Measurements from ENCODE around the gene ZC3H11A.
"Not testable (repeated sequence)": the region's sequence is repeated elsewhere in the genome, so short reads cannot be mapped to it uniquely, and the experiment has no call there.

ZC3H11A gene

GRCh38 chr1:203789966-203790365 is 5.5 kb upstream of the ZC3H11A start:
- DNase-seq = no peak

- DNase-seq = no peak
These were observed 3.9 kb upstream of the ZC3H11A start for GRCh38 chr1:203791498-203791897.

GRCh38 chr1:203792486-203792885 is 2.9 kb upstream of the ZC3H11A start:
- DNase-seq = no peak

GRCh38 chr1:203793561-203793960 is 1.9 kb upstream of the ZC3H11A start:
- DNase-seq = not testable (repeated sequence)

GRCh38 chr1:203794764-203795440 is 521 bp upstream of the ZC3H11A start:
- no peak for DNase-seq

GRCh38 chr1:203796236-203796605 is 798 bp downstream of the ZC3H11A start:
- peak; percentile 14 for DNase-seq

GRCh38 chr1:203797216-203797615 is 1.8 kb downstream of the ZC3H11A start:
- DNase-seq = no peak

- no peak for DNase-seq
These were observed 2.7 kb downstream of the ZC3H11A start for GRCh38 chr1:203797948-203798655.

GRCh38 chr1:203799157-203799556 is 3.7 kb downstream of the ZC3H11A start:
- DNase-seq = no peak

GRCh38 chr1:203799971-203800370 is 4.5 kb downstream of the ZC3H11A start:
- DNase-seq = no peak

- no peak for DNase-seq
These were observed 10.3 kb downstream of the ZC3H11A start for GRCh38 chr1:203805689-203806088.

- no peak for DNase-seq
These were observed 11.8 kb downstream of the ZC3H11A start for GRCh38 chr1:203807196-203807595.

- no peak for DNase-seq
These were observed 18.3 kb downstream of the ZC3H11A start for GRCh38 chr1:203813581-203814341.

- DNase-seq = no peak
These were observed 23.0 kb downstream of the ZC3H11A start for GRCh38 chr1:203818399-203818798.

GRCh38 chr1:203823306-203823705 is 27.9 kb downstream of the ZC3H11A start:
- no peak for DNase-seq

GRCh38 chr1:203826175-203826574 is 30.8 kb downstream of the ZC3H11A start:
- DNase-seq = no peak

- DNase-seq = no peak
These were observed 32.6 kb downstream of the ZC3H11A start for GRCh38 chr1:203828002-203828401.

- no peak for DNase-seq
These were observed 33.1 kb downstream of the ZC3H11A start for GRCh38 chr1:203828503-203828902.

- not testable (repeated sequence) for DNase-seq
These were observed 33.8 kb downstream of the ZC3H11A start for GRCh38 chr1:203829247-203829646.

- no peak for DNase-seq
These were observed 40.1 kb downstream of the ZC3H11A start for GRCh38 chr1:203835476-203835875.

GRCh38 chr1:203839081-203839480 is 43.7 kb downstream of the ZC3H11A start:
- DNase-seq = no peak

GRCh38 chr1:203840208-203840808 is 44.9 kb downstream of the ZC3H11A start:
- no peak for DNase-seq

- DNase-seq = no peak
These were observed 47.1 kb downstream of the ZC3H11A start for GRCh38 chr1:203842559-203842876.

GRCh38 chr1:203843435-203843834 is 48.0 kb downstream of the ZC3H11A start:
- DNase-seq = no peak
